Pulmonary artery endothelial cell (primary cell): Measurements from ENCODE around the gene IL16. TPM values are rescaled to one million over a fixed set of nuclear protein-coding genes. Genes with fewer than 3 reads are reported as not detected.
A peak's percentile ranks its signal among the peaks of the same experiment; 100 is the strongest.
"Not testable (repeated sequence)": the region's sequence is repeated elsewhere in the genome, so short reads cannot be mapped to it uniquely, and the experiment has no call there.

Experiments used
- DNase-seq: peaks from one replicate; pipeline ENCODE4 v3.0.0-alpha.2; 2011; ENCODE audit warnings: low read depth, low spot score
- total RNA-seq: library from RNA; depleted of rRNA; stranded (reverse); fragments of >200 nt; gene quantifications from 2 replicates; pipeline ENCODE4 v1.2.3, GENCODE V29; 2014

The IL16 gene
- total RNA-seq, 1 donor from 2014 or later: 0.20 TPM

DNA sequence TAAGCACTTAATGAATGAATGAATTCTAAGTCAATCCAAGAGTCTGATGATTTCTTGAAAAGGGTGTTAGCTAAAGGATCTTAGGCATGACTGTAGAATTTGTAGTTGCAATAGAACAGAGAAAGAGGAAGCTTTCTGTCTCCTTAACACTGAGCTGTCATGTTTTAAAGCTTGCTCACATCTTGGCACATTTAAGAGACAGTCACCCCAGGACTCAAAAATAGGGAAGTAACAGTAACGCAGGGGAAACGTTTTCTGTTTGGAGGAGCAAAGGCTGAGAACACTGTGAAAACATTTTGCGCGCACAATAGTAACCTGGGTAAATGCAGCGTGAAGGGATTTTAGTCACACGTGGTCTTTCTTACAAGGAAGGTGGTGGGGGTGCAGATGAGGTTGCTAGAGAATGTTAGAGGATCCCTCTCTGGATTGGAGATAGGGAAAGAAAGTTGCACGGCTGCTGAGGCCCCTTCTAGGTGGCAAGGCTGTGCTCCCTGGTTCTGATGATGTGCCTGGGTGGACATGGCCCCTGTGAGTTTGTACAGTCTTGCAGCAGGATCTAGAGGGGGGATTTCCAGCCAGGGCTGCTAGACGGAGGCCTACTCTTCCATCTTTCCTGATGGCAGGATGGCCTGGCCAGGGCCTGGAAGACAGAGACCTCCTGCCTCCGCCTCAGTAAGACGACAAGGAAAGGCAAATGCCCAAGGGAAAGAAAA is 115.2 kb downstream of the IL16 start:
- DNase-seq: no peak

GRCh38 chr15:81312790-81313543 is 116.3 kb downstream of the IL16 start:
- DNase-seq: peak; percentile 49

GRCh38 chr15:81313686-81314085 is 117.0 kb downstream of the IL16 start:
- DNase-seq: no peak

DNA sequence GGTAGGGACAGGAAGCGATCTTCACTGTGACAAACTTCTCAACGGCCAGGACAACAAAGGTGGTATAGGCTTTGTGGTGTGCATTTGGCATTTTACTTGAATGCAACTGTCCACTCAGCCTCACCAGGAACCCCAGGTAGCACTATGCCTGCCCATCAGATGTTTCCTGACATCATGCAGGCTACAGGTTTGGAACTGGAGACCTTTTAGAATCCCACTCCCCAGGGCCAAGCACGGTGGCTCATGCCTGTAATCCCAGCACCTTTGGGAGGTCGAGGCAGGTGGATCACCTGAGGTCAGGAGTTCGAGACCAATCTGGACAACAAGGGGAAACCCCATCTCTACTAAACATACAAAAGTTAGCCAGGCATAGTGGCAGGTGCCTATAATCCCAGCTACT is 117.7 kb downstream of the IL16 start:
- no peak for DNase-seq

DNA sequence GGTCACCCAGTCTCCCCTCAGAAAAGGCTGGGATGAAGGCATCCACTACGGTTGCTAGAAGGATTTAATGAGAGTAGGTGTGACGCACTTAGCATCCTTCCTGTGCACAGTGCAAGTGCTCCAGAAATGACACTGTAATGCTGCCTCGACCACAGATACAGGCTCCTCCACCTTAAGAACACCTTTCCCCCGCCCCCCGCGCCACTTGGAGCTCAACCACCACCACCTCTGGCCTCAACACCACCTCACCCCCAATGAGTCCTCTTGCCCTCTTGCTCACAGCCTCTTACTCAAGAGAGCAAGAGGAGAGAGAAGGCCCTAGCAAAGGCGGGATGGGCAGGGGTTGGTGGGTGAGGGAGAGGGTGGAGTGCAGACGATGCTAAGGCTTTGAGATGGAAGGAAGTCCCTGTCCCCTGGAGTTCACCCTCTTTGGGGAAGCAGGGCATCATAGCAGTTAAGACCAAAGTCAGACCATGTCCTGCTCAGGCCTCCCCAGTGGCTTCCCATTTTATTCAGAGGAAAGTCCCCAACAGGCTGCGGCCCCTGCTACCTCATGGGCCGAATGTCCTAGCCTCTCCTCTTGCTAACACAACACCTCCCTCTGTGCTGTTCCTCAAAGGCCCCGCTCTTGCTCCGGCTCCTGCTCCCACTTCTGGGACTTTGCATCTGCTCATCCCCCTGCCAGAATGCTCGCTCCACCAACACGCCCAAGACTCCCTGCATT is 118.9 kb downstream of the IL16 start:
- DNase-seq: no peak

DNA sequence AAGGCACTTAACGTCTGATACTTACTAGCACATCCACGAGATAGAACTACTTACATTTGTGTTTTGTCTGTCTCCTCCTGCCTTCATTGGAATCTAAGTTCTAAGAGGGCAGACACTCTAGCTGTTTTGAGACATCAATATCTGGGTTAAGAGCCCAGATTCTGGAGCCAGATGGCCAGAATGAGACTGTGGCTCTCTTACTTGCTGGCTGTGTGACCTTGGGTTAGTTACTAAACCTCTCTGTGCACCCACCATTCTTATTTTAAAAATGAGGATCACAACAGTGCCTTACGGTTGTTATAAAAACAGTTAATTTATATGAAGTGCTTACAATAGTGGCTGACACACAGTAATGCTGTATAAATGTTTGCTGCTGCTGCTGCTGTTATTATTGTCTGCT is 119.6 kb downstream of the IL16 start:
- no peak for DNase-seq

- DNase-seq: no peak
Measured at GRCh38 chr15:81317642-81318017, 121.0 kb downstream of the IL16 start.

- DNase-seq: no peak
Measured at GRCh38 chr15:81321667-81322066, 125.0 kb downstream of the IL16 start.

DNA sequence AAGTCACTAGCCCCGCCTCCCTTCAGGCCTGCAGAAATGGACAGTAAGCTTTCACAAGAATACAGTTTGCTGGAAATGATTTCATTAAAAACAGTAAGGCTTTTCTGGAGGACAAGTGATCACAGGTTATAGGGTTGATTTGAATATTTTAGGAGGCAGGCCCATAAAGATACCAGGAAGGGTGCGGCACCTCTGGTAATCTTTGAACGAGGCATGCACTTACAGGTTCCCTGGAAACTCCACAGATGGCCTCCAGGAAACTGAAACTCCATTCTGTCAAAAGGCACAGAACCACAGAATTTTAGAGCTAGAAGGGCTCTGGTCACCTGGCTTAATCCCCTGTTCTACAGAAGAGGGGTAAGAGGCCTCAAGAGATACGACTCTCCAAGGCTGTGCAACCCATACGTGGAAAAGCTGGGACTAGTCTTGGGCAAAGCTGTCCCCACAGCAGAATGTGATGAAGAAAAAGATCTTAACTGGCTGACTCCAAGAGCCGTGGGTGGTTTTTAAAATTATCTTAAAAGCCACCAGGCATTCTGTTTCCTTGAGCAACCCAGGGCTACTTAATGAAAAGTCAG is 126.1 kb downstream of the IL16 start:
- no peak for DNase-seq

GRCh38 chr15:81323559-81323943 is 126.9 kb downstream of the IL16 start:
- DNase-seq: no peak

DNA sequence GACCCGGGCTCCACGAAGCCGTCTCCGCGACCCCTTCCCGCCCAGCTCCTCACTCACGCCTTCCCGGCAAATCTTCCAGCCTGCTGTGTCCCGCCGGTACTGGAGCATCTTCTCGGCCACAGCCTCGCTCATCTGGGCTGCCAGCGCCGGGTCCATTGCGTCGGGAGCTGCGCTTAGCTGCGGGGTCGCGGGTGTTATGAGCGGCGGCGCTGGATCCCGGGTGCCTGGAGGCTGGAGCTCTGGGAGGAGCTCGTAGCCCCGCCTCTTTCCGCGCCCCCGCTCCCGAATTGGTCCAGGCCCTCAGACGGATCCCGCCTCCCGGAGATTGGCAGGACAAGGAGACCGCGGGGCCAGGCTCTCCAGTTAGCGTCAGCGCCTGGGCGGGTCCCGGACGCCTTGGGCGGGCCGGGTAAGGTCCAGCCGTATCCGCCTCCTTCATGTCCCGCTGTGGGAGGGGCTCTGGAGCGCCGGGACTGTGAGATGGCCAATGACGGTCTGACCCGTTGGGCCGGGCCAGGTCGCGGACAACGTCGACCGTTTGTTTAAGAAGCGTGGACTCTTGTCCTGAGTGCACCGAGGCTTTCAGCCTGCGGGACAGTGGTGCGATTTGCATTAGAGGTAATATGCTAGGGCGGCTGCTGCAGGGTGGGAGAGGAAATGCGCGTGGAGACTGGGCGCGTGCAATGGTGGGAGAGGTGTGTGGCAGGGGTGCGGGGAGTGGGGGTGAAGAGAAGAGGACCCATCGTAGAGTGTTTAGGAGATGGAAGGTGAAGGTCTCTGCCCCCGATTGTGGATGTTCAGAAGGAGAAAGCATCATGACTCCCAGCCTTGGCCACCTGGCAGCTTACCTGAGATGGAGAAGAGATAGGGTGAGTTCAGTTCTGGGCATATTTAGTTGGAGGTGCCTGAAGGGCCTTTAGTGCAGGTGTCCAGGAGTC is 127.5 kb downstream of the IL16 start, which contains the start of gene STARD5:
TSS of gene STARD5 (minus strand) at position 198 of the 938 bp plus-strand sequence. CDS start at position 156, 42 bp downstream.
- peak; percentile 79 for DNase-seq

DNA sequence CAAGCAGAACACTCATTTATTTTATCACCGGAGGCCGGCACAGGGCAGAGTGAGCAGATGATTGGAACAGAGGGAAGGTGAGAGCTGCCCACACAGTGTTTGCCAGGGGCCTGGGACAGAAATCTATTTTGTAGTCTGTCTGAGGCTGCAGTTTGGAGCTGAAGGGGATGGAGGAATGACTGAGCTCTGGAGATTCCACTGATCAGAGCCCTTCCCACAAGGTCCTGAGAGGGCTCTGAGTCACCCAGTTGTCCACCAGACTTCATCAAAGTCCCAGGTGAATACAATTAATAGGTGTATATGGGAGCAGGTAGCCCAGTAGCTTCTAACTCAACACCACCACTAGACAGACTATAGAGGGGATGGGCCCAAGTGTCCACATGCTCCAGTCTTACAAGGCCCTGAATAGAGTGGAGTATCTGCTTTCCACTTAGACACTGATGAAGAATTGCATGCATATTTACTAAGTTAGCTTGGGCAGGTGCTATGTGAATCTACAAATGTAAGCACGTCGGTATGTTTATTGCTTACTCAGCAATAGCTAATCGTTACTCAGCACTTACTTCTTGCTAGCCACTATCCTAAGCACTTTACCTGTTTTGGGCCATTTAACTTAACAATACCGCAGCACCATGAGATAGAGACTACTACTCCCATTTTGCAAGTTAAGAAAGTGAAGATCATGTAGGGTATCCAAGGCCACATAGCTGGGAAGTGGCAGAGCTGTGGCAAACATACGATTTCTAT is 130.0 kb downstream of the IL16 start:
- DNase-seq: no peak

GRCh38 chr15:81327516-81327915 is 130.8 kb downstream of the IL16 start:
- DNase-seq: no peak

DNA sequence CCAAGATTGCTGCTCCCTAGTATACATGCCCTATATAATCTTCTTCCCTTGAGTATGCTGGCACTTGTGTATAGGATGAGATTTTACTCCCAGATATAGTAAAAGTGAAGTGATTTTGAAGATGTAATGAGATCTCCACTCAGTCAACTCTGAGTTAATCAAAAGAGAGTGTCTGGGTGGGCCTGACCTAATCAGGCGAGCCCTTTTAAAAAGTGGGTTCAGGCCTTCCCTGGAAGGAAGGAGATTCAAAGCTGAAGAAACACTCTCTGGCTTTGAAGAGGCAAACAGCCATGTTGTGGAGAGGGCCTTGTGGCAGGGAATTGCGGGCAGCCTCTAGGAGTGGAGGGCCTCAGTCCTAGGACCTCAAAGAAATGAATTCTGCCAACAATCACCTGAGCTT is 132.8 kb downstream of the IL16 start:
- no peak for DNase-seq

DNA sequence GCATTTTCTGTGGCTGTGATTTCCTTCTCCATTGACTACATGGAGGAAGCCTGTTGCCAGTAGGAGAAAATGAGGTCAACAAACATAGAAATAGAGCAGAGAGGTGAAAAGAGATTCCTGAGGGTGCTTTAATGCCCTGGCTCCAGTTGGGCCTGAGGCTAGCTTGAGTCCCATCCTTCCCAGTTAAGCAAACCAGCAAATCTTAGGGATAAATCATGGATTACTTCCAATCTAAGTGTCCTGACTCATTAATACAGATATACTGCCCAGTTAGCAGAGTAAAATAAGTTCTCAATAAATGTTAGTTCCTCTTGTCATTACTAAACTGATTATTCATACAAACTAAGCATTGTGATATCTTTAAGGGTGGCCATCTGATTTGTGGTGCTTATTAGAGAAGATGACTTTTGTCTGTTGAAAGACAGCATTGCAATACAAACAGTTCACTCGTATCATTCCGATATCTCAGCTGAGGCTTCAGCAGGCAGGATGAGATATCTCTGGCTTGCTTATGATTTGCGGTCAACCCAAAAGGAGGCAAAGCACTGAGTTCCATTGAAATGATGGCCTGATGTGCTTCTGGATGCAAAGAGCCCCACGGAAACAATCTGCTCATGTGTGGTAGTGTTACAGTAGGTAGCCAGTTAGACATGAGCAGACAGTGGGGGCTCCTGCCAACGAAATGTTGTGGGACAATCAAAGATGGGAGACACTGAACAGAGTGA is 133.8 kb downstream of the IL16 start:
- DNase-seq: no peak

GRCh38 chr15:81331141-81331540 is 134.5 kb downstream of the IL16 start:
- not testable (repeated sequence) for DNase-seq

GRCh38 chr15:81331600-81331999 is 134.9 kb downstream of the IL16 start:
- no peak for DNase-seq

DNA sequence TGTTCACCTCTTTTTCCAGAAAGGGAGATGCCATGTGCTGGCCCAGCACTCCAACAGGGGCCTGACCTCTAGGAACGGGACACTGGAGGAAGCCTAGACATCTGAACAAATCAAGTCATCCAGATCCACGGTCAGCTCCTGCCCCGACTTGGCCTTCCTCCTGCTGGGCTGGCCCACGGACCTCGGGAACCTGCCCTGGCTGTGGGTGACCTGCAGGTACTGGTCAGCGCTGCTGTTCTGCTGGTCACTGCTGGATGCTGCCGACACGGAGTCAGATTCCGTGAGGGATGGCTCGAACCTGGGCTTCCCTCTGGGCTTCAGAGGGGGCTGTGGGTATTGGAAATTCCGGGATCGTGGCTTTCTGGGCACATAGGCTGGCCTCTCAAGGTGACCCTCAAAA is 135.6 kb downstream of the IL16 start:
- no peak for DNase-seq

DNA sequence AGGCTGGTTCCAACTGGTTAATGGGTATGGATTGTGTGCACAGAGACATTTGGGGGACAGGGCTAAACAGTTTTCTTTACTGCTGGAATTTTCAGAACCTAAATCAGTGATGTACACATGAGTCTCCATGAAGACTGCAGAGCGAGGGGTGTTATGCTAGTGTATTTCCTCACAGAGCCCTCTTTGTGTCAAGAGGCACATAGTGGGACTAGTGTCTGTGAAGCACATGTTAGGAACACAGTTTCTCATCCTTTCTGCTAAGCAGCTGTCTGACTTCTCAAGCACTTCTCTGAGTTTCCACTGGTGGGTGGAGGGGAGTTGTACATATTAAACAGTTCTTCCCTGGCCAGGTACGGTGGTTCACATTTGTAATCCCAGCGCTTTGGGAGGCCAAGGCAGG is 136.7 kb downstream of the IL16 start:
- no peak for DNase-seq
